PFSK-1 (cell line): Measurements from ENCODE around the gene CHMP4A.

Experiments used
- FOXP2 ChIP-seq: optimal IDR thresholded peaks from 2 replicates; pipeline ENCODE3; 2011; ENCODE audit warnings: borderline replicate concordance, control low read depth, inconsistent platforms; ENCODE audit not compliant: insufficient read depth; ENCODE audit errors: extremely low read length, extremely low read depth
- POLR2AphosphoS5 ChIP-seq: IDR thresholded peaks from 2 replicates; pipeline ENCODE4 v1.6.1; 2012; ENCODE audit warnings: low read depth, mild to moderate bottlenecking, control low read depth, low read length, moderate library complexity
- SIN3A ChIP-seq: IDR thresholded peaks from 2 replicates; pipeline ENCODE4 v1.6.1; 2012; ENCODE audit warnings: mild to moderate bottlenecking, low read length, moderate library complexity, borderline replicate concordance; ENCODE audit not compliant: insufficient read depth
- TAF1 ChIP-seq: IDR thresholded peaks from 2 replicates; pipeline ENCODE4 v1.6.1; 2012; ENCODE audit warnings: low read length, control low read depth, borderline replicate concordance; ENCODE audit not compliant: insufficient read depth
- TF ChIP-seq, protein P1 (sequence below), 2 experiments: IDR thresholded peaks; 2 replicates each; pipeline versions ENCODE4 v1.6.1 to v1.8.0; 2011 to 2012; ENCODE audit warnings: low read depth in 2 of 2, low read length in 2 of 2, control low read depth in 1 of 2, inconsistent platforms in 1 of 2, mild to moderate bottlenecking in 1 of 2, moderate library complexity in 1 of 2; ENCODE audit not compliant: insufficient read depth in 1 of 2

The CHMP4A gene

GRCh38 chr14:24187539-24187915, 25.8 kb downstream of the CHMP4A start:
- TF ChIP-seq, protein P1, sequence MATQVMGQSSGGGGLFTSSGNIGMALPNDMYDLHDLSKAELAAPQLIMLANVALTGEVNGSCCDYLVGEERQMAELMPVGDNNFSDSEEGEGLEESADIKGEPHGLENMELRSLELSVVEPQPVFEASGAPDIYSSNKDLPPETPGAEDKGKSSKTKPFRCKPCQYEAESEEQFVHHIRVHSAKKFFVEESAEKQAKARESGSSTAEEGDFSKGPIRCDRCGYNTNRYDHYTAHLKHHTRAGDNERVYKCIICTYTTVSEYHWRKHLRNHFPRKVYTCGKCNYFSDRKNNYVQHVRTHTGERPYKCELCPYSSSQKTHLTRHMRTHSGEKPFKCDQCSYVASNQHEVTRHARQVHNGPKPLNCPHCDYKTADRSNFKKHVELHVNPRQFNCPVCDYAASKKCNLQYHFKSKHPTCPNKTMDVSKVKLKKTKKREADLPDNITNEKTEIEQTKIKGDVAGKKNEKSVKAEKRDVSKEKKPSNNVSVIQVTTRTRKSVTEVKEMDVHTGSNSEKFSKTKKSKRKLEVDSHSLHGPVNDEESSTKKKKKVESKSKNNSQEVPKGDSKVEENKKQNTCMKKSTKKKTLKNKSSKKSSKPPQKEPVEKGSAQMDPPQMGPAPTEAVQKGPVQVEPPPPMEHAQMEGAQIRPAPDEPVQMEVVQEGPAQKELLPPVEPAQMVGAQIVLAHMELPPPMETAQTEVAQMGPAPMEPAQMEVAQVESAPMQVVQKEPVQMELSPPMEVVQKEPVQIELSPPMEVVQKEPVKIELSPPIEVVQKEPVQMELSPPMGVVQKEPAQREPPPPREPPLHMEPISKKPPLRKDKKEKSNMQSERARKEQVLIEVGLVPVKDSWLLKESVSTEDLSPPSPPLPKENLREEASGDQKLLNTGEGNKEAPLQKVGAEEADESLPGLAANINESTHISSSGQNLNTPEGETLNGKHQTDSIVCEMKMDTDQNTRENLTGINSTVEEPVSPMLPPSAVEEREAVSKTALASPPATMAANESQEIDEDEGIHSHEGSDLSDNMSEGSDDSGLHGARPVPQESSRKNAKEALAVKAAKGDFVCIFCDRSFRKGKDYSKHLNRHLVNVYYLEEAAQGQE (IDR thresholded peaks at IDR 0.05; ENCODE audit: insufficient read depth in 1 of 2, low read depth in 2 of 2, low read length in 2 of 2) = no peak
- TF ChIP-seq POLR2AphosphoS5 = no peak
- TF ChIP-seq FOXP2 = no peak
- TF ChIP-seq TAF1 = no peak
- TF ChIP-seq SIN3A = no peak

DNA sequence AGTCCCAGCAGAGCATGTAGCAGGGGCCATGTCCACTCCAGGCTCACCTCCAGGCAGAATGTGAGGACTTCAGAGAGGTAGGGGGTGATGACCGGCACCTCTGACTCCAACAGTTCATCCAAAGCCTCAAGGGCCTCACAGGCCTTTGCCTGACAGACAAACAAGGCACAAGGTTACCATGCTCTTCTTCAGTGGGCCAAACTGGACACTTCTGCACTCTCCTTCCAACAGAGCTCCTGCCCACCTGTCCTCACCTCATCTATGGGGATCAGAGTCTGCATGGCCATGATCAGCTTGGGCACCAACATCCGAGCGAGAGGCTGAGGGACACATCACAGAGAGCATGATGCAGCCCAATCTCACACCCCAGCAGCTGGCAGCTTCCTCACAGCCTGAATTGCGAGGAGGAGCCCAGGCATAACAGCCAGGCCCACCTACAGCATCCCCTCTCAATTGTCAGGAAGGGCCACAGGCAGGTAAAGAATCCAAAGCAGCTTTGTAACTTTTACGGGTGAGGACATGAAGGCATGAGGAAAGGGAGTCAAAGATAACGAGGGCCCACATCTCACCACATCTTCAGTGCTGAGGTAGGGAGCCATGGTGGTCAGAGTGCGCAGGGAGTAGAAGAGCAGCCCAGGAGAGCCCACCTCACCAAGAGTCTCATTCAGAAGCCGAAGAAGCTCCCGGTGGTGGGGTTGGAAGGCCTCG, 26.3 kb downstream of the CHMP4A start:
- TF ChIP-seq POLR2AphosphoS5 (no peak), FOXP2 (no peak), SIN3A (no peak), TAF1 (no peak)
- TF ChIP-seq, protein P1 (IDR thresholded peaks at IDR 0.05; ENCODE audit: insufficient read depth in 1 of 2, low read depth in 2 of 2, low read length in 2 of 2) = no peak

DNA sequence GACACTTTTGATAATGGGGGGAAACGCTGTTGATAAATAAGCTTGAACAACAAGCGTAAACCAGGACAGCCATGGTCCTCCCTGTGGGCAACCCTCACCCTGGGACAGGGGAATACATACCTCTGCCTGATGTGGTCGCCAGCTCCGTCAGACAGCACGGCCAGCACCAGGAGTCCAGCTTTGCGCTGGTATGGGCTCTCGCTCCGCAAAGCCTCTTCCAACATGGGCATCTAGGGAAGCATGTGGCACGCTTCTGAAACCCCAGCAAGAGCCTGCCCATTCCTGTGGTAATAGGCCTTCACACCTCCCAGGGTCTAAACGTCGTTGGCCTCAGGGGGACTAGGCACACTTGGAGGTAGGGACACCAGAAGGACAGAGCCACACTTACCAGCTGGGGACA, 27.5 kb downstream of the CHMP4A start:
- no peak for TF ChIP-seq SIN3A
- no peak for TF ChIP-seq POLR2AphosphoS5
- no peak for TF ChIP-seq TAF1
- TF ChIP-seq, protein P1 (IDR thresholded peaks at IDR 0.05; ENCODE audit: insufficient read depth in 1 of 2, low read depth in 2 of 2, low read length in 2 of 2) = no peak
- TF ChIP-seq FOXP2 = no peak

DNA sequence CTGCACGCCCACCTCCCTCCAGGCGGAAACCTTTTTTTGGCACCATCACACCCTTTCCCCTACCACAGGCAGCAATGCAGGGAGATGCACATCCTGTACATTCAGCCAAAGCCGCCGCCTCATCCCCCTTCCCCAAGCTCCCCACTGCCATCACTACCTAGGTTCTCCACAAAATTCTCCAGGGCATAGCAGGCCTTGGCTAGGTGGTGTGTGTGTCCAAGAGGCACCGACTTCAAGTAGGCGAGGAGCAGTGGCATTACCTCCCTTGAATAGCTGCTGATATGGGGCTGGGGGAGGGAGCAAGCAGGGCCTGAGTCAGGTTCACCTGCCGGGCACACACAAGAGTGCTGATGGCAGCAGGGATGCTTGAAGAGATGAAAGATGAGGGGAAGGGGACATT, 28.3 kb downstream of the CHMP4A start:
- TF ChIP-seq TAF1 (no peak), FOXP2 (no peak), SIN3A (no peak), POLR2AphosphoS5 (no peak)
- TF ChIP-seq, protein P1 (IDR thresholded peaks at IDR 0.05; ENCODE audit: insufficient read depth in 1 of 2, low read depth in 2 of 2, low read length in 2 of 2) = no peak
